GM18499 (cell line): ENCODE results near the gene ALKBH3.

Experiments used
- ATAC-seq: cut with Tn5 transposase; IDR thresholded peaks from one replicate; pipeline ENCODE4 v1.9.1; 2021; ENCODE audit warnings: moderate number of reproducible peaks; ENCODE audit not compliant: insufficient read depth, unreplicated experiment

Gene ALKBH3

DNA sequence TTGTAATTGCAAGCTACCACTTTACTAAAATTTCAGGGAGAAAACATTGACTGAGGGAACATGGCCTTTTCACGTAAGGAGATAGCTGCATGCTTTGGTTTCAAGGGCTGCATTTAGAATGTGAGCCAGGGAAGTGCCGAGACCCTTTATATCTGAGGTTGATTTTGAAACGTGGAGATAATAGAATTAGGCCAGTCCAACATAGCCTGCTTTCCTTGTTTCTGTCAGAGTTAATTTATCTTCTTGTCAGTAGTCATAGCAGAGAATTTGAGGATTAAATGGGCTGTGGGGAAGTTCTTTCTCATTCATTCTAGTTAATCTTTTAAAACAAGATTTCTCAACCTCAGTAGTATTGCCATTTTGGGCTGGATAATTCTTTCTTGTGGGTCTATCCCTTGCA, 12.2 kb downstream of the ALKBH3 start:
- ATAC-seq, result no peak

DNA sequence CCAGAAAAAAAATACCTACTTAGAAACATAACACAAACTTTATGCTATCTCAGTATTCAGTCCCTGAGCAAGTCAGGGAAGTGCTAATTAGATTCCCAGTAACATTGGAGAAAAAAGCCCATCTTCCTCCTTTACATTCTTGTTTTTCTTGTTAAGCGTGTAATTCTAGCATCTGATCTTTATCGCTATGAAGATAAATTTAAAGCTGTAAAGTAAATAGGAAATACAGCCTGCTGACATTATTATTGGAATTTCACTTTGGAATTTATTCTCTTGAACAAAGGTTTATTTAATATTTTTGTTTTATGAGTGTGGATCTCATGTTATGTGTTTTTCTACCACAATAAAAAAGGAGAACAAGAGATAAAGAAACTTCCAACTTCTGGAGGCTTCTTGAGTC, 13.9 kb downstream of the ALKBH3 start:
- ATAC-seq, result no peak

DNA sequence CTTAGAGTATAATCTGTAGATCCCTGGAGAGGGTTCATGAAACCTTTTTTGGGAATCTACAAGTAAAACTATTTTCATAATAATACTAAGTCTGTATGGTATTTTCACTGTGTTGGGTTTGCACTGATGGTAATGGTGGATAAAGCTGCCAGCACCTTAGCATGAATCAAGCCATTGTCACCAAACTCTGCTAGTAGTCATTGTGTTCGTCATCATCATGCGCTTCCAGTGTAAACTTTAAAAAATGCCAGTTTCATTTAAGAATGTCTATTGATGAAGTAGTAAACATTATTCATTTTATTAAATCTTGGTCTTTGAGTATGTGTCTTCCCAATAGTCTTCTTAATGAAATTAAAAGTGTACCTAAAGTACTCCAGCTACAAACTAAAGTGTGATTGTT, 15.0 kb downstream of the ALKBH3 start:
- no peak for ATAC-seq

DNA sequence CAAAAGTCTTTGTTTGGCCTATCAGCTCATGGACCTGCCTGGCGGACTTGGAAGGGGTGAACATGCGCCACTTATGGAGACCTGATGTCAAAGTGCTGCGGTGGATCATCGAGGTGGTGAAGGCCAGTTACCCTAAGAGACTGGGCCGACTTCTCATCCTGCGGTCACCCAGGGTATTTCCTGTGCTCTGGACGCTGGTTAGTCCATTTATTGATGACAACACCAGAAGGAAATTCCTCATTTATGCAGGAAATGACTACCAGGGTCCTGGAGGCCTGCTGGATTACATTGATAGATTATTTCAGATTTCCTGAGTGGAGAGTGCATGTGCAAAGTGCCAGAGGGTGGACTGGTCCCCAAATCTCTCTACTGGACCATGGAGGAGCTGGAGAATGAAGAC, 17.9 kb downstream of the ALKBH3 start:
- no peak for ATAC-seq

DNA sequence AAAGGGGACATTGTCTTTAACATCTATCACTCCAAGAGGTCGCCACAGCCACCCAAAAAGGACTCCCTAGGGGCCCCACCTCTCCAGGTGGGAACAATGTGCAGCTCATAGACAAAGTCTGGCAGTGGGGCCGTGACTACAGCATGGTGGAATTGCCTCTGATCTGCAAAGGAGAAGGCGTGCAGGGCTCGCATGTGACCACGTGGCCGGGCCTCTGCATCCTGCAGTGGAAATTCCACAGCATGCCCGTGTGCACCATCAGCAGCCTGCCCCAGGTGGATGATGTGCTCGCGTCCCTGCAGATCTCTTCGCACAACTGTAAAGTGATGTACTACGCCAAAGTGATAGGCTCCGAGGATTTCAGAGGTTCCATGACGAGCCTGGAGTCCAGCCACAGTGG, 18.5 kb downstream of the ALKBH3 start:
- ATAC-seq, result no peak

DNA sequence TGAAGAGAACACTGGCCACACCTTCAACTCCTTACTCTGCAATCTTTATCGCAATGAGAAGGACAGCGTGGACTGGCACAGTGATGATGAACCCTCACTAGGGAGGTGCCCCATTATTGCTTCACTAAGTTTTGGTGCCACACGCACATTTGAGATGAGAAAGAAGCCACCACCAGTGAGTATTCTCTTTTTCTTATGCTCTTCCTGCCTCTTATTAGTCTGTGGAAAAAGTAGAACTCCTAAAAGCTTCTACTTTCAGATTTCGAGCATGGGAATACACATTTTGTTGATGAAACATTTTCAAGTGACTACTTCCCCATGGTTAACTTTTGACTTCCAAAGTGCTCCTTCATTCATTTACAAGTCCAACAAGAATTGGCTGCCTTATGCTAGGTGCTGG, 20.9 kb downstream of the ALKBH3 start:
- ATAC-seq, result no peak

DNA sequence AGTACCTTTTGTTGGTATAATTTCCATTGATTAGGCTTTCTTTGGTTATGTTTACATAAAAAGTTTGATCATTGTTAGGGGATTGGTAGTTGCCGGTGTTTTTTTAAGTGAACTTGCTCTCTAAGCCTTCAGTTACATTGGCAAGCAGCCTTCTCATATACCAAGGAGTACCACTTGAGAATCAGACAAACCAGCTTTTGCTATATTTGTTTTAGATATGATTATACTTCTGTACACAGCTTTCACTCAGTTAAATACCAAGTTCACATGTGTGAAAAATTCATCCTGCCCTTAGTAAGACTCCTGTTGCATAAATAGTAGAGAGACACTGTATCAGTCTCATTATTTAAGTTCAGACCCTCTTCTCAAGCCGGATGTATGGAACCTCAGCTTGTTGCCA, 22.4 kb downstream of the ALKBH3 start:
- ATAC-seq, result no peak

DNA sequence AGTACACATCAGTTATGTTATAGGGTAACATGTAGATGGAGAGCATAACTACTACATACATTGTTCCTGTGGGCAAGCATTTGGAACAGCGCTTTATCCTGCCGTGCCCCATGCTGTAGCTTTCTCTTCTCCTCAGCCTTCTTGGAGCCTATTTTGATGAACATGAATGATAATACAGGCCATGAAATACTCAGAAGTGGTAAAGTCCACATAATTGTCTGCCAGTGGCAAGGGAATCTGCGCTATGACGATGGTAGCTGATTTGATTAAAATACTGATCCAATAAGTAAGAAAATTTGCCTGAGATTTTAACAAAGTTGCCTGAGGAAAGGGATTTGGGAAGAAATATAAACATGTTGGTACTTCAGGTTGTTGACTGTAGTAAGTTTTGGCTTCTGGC, 23.3 kb downstream of the ALKBH3 start:
- no peak for ATAC-seq

DNA sequence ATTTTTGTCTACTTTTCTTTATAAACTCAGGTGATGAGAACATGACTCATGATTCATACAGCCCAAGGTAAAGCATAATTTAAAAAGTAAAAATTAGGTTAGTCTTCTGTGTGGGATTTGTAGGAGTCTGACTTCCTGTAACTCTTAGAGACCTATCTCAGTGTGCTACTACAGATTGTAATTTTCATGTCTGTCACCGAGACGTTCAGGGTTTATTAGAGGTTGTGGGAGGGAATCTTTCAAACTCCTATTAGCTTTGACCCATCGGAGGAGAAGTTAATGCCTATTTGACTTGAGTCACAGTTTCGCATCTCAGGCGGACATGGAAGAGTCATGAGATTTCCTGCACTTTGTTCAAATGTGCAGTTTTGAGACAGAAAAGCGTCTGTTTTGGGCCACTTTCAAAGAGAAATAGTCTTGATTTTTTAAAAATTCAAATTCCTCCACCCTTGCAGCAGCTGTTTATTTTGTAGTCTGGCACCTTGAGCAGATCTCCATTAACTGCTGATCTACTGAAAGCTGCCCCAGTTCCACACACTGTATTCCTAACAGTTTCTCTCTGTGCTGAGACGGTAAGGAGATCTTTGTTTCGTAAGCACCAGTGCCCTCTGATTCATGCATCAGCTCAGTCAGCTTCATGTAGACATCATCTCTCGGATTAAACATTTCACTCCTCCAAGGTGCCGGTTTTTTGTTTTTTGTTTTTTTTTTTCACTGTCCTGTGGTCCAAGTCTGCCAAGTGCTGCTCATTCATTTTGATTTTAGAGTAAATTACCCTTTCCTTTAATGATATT, 24.3 kb downstream of the ALKBH3 start:
- ATAC-seq, result no peak

DNA sequence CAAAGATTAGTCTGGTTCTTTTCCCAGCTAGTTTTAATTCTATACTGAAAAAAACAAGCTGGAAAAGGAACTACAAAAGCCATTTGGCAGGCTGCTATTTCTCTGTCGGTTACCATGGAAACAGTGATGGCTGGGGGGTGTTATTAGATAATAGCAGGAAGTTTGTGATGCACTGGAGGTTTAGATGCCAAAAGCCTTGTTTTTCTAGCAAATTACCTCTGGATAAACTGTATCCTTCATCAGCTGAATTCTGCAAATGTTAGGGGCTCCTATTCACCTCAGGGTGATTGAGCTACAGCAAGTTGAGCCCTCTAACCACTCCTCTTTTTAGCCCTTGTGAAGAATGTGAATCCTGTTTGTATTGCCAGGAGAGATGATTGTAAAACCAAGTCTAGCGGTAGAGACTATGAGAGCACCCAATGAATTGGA, 25.2 kb downstream of the ALKBH3 start:
- no peak for ATAC-seq

DNA sequence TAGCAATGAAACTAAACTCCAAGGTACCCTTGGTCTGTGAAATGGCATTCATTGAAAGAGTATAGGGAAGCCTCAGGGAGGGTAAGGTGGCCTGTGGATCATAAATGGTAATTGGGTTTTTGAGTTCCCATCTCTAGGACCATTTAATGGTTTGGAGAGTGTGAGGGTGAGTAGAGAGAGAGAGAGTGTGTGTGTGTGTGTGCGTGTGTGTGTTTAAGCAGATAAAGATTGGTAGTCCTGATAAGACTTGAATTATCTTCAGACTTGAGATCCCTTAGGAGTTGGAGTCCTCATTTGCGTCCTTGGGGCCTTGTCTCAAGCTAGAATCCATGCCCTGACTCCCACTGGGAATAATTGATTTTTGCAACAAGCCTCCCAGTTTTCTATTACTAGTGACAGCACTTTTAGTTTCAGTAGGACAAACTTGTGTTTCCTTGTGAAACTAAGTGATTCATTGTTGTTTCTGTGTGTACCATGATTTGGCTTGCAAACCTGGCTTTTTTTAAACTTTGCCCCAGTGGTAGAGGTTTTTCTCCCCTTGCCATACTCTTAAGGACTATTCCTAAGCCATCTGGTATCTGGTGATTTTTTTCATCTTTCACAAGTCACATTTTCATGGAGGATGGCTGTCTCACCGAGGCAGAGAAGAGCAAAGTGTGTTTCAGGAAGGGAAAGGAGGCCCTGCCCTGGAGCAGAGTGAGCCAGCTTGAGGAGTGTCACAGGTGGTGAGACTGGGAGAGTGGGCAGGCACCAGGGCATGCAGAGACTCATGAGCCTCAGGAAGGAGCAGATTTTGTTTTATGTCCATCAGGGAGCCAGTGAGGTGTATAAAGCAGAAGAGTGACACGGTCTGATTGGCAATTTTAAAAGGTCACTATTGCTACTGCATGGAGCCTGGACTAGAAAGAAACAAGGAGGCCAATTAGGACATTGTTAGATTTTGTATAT, 26.7 kb downstream of the ALKBH3 start:
- ATAC-seq, result no peak

DNA sequence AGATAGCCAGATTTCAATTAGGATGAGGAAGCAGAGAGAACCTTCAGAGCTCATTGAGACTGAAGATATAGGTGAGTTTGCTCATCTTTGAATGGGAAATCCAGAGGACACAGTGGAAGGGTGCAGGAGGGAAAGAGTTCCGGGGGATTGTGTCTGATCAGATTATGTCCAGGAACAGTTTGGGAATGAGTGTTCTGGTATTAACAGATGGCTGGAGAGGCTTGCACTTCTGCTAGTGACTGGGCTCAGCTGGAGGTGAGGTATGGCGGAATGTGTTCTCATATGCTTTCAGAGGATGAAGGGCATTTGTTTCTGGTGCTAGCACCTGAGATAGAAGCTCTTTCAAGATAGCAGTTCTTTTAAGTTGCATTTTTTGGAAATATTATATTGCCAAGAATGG, 27.6 kb downstream of the ALKBH3 start:
- ATAC-seq, result no peak

DNA sequence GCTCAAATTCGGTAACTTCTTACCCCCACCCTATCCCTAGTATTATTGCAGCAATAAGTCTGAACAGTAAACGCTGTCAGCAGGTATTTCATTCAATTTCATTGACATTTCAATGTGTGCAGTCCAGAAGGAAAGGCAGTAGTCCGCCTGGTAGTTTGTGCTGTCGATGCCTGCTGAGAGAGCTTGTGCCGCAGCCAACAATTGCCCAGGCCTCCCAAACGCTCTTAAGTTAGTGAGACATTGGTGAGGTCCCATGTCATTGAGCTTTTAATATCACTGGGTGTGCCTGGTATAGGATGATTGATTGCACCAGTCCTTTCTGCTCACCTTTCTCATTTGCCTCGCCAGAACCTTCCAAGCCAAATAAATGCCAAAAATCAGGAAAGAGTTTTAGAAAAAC, 28.1 kb downstream of the ALKBH3 start:
- ATAC-seq, result no peak

DNA sequence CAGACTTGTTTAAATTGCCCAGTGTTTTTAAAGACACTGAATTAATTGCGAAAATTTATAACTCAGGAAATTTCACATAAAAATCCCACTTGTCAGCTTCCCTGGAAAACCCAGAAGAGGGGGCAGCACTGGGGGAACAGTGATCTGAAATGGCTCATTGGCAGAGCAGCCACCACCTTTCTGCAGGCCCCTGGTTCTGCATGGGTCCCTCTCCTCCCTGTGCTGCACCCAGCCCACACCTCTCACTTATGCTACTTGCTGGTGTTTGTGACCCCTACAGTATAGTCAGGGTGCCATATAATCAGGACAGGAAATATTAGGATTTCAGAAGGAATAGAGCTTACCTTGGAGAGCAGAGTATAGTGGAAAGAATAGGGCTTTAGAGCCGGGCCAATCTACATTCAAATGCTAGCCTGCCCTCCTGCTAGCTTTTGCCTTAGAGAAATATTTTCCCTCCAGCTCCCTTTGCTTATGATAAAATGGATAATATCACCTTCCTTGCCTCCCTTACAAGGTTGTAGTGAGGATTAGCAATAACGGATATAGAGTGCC, 33.3 kb downstream of the ALKBH3 start:
- no peak for ATAC-seq

DNA sequence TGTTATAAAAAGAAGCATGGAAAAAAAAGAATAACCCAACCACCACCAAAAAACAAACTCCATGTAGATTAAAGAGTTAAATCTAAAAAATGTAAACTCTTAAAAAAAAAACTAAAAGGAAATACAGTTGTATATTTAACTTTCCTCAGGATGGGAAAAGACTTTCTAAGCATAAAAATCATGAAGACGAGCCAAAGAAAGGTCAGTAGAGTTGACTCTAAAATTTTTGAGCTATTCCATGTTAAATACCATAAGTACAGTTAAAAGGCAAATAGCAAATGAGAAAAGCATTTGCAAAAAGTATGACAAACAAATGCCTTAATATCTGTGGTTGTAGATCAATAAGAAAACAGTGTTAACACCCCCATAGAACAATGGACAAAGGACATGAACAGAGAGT, 33.8 kb downstream of the ALKBH3 start:
- no peak for ATAC-seq

DNA sequence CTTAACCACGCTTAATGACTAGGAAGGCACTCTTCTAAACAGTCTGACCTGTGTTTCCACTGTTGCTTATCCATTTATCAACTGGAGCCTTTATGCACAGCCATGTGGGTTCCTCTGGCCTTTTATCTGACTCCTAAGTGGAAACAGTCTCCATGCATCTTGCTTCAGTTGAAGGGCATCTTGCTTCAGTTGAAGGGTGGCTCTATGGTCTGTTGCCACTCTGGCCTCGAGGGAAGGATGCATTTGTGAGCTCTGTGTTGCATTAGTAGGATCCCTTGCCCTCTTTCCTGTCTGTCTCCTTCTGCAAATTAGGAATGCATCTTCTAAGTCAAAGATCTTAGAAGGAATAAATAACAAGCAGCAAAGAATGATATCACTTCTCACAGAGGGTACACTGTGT, 36.0 kb downstream of the ALKBH3 start:
- ATAC-seq, result no peak

DNA sequence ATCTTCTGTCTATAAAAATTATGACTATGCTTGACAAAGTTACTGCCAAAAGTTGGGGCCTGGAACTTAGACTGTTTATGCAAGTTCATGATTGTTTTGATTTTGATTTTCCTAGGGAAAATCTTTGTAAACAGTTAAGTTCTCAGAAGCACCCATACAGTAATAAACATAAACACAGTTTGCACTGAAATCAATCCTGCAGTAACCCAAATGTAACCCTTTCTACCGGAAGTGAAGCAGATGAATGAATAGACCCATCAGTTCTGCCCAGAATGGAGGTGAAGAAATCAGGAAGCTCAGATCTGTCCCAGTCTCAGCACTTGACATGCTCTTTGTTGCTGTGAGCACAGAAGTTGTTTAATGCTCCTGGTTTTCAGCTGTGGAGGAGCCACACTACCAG, 37.2 kb downstream of the ALKBH3 start:
- ATAC-seq, result no peak

DNA sequence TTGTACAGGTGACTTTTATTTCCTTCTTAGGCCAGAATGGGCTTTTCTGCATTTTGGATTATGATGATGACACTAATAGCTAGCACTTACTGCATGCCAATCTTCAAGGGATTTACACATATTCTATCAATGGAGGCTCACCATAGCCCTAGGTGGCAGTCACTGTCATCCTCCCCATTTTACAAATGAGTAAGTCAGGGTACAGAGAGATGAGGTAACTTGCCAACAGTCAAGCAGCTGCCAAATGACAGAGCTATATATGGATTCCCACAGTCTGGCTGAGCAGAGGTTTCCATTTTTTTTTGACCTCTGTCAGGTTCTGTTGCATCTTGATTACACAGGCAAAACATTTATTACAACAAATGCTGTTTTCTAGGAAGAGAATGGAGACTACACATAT, 38.0 kb downstream of the ALKBH3 start:
- ATAC-seq, result no peak

DNA sequence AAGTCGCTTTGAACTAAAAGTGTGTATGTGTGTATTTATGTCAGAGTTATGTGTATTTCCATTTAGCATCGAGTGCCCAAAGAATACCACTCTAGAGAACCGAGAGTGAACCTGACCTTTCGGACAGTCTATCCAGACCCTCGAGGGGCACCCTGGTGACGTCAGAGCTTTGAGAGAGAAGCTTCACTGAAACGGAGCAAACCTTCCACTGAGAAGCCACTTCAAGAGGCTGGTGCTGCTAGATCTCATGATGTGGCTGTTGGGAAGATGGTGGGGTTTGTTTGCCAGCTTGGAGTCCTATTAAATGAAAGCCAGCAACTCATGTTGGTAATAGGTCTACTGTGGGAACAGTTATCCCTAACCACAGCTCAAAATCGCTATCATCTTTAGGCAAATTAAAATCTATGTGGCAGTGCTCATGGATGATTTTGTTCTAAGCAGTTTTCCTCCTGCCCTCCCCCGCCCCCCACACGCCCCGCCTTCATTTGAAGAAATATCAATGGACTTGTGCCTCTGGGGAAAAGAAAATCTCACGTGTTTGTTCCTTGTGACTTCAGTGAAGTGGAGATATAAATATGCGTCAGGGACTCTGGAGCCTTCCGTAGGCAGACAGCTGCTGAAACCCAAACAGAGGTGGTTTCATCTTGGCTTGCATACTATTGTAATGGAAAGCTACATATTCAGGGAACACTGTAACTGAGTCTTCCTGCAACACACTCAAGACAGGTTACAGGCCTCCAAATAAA, 39.4 kb downstream of the ALKBH3 start:
- no peak for ATAC-seq

DNA sequence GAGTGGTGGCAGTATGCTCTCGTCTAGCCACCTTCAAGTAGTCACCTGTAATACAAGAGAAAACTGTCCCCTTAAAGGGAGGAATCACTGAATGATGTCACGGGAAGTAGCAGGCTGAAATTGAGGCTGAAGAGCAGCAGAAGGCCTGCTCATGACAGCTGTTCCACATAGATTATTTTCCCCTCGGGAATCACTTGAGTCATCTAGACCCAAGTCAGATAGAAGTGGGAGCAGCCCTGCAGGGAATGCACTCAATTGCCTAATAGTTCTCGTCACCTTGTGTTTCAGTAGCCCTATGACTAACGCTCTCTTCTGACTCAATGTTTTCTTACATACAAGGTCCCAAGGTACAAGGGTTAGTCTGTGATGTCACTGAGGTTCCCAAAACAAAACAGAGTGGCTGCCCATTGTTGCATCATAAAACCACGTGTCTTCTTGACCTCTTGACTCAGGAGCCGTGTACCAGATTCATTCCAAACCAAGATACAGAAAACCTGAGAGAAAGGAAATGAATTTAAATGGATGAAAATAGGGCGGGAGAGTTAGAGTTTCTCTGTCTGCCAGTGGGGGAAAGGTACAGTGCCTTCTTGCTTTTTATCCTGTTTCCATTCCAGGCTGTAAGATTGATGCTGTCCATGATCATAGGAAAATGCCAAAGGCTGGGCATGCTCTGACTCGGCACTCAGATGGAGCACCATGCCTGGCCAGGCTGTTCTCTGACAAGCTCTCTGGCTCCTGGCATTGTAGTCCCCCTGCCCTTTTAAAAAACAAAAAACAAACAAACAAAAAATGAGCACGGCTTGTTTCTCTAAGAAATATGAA, 40.2 kb downstream of the ALKBH3 start:
- no peak for ATAC-seq
